ENCODE results near the gene LY6G6C. TPM values are rescaled to one million over a fixed set of nuclear protein-coding genes. Genes with fewer than 3 reads are reported as not detected.

Gene LY6G6C
- total RNA-seq, 1 experiment from 2014 or later, result 0.80 TPM

- intact Hi-C loops (cut with micrococcal nuclease; ENCODE audit: unreplicated experiment), result no loop called here
- H3K27me3 ChIP-seq (replicated peaks; ENCODE audit: insufficient read depth, low read depth, low read length, poor library complexity), result no peaks in the 10 kb centered on the region
- no peaks in the 10 kb centered on the region for H3K4me1 ChIP-seq (ENCODE audit: insufficient read depth, low read length, poor library complexity, severe bottlenecking)
- H3K27ac ChIP-seq (ENCODE audit: low read depth, low read length, poor library complexity, severe bottlenecking), result no peak overlapping the region
- no peak for DNase-seq (ENCODE audit: low spot score)
- no peak overlapping the region for H3K4me3 ChIP-seq (ENCODE audit: low read depth, low read length, poor library complexity, severe bottlenecking)
- no TSS peak for BruUV-seq (replicated peaks)
- ChIA-PET POLR2A (ENCODE audit: low non-redundant PET) (no interaction called here), CTCF (interaction anchor here (0.6 kb wide), 1 partner anchor 39 kb away, joined by 3 read pairs; no protein-coding TSS in a partner anchor)
- no peak for TF ChIP-seq CTCF (conservative IDR thresholded peaks at IDR 0.05; ENCODE audit: low read depth, low read length)
- TF ChIP-seq EZH2 (IDR thresholded peaks at IDR 0.05; ENCODE audit: borderline replicate concordance, low read depth, low read length, poor library complexity, severe bottlenecking), result no peak
- H3K36me3 ChIP-seq (ENCODE audit: insufficient read depth, low read length, poor library complexity, severe bottlenecking), result peaks cover 30% of the 10 kb centered on the region
- no peaks in the 10 kb centered on the region for H3K9me3 ChIP-seq (ENCODE audit: low read depth, low read length, poor library complexity, severe bottlenecking)
Observed at GRCh38 chr6:31690231-31691077, 31.1 kb downstream of the LY6G6C start.

GRCh38 chr6:31689249-31690110 is 32.1 kb downstream of the LY6G6C start:
- POLR2A ChIA-PET (ENCODE audit: low non-redundant PET), result no interaction called here
- intact Hi-C loops (cut with micrococcal nuclease; ENCODE audit: unreplicated experiment), result loop anchor here (10.0 kb wide), 1 partner anchor 265 kb away; the partner anchor contains the start of genes NELFE and SKIC2

More at GRCh38 chr6:31689249-31690110, 32.1 kb downstream of the LY6G6C start:
- no peaks in the 10 kb centered on the region for H3K4me1 ChIP-seq (ENCODE audit: insufficient read depth, low read length, poor library complexity, severe bottlenecking)
- no peak overlapping the region for H3K4me3 ChIP-seq (ENCODE audit: low read depth, low read length, poor library complexity, severe bottlenecking)
- H3K27me3 ChIP-seq (replicated peaks; ENCODE audit: insufficient read depth, low read depth, low read length, poor library complexity), result no peaks in the 10 kb centered on the region
- TF ChIP-seq CTCF (conservative IDR thresholded peaks at IDR 0.05; ENCODE audit: low read depth, low read length), result peak; percentile 58
- no peak for TF ChIP-seq EZH2 (IDR thresholded peaks at IDR 0.05; ENCODE audit: borderline replicate concordance, low read depth, low read length, poor library complexity, severe bottlenecking)
- no peak overlapping the region for H3K27ac ChIP-seq (ENCODE audit: low read depth, low read length, poor library complexity, severe bottlenecking)
- peaks cover 23% of the 10 kb centered on the region for H3K36me3 ChIP-seq (ENCODE audit: insufficient read depth, low read length, poor library complexity, severe bottlenecking)
- CTCF ChIA-PET, result no interaction called here
- no TSS peak for BruUV-seq (replicated peaks)
- no peaks in the 10 kb centered on the region for H3K9me3 ChIP-seq (ENCODE audit: low read depth, low read length, poor library complexity, severe bottlenecking)
- DNase-seq (ENCODE audit: low spot score), result no peak
